PC-9 (cell line): Measurements from ENCODE around the gene CSGALNACT2. TPM values are rescaled to one million over a fixed set of nuclear protein-coding genes. Genes with fewer than 3 reads are reported as not detected.

Experiments used
- BruUV-seq: library from RNA; stranded (reverse); fragments of 400-500 nt; replicated peaks from 2 replicates; lab custom pipeline; 2021; lab: Mats Ljungman, UMichigan
- CTCF ChIA-PET: fragments of 300-600 bp; sonication (Branson Sonifier 250); formaldehyde crosslinking; loops from one replicate; lab custom pipeline; 2022; ENCODE audit warnings: antibody characterized with exemption; lab: Charles Lee
- POLR2A ChIA-PET: fragments of 300-600 bp; sonication (Branson Sonifier 250); formaldehyde crosslinking; loops from one replicate; lab custom pipeline; 2022; ENCODE audit warnings: antibody characterized with exemption; ENCODE audit not compliant: unreplicated experiment; lab: Charles Lee
- DNase-seq, 2 experiments: peaks; one replicate each; pipeline versions ENCODE4 v3.0.0 to v3.0.0-alpha.2; 2015 to 2022; ENCODE audit warnings: mixed read lengths in 1 of 2
- H2AFZ ChIP-seq: fragments of 200-600 bp; sonication (generic); 2 replicates; pipeline ENCODE4 v1.8.1; 2017; ENCODE audit warnings: antibody characterized with exemption
- H3F3A ChIP-seq: fragments of 200-600 bp; sonication (generic); 2 replicates; pipeline ENCODE4 v1.8.1; 2017; ENCODE audit warnings: antibody characterized with exemption, mild to moderate bottlenecking, low read depth; ENCODE audit not compliant: insufficient read depth
- H3K27ac ChIP-seq: fragments of 200-600 bp; sonication (generic); 2 replicates; pipeline ENCODE4 v1.6.1; 2016; ENCODE audit warnings: mixed run types
- H3K27me3 ChIP-seq: fragments of 200-600 bp; sonication (generic); 2 replicates; pipeline ENCODE4 v1.6.1; 2016; ENCODE audit warnings: low read depth, mixed run types; ENCODE audit not compliant: insufficient read depth
- H3K36me3 ChIP-seq: fragments of 200-600 bp; sonication (generic); 2 replicates; pipeline ENCODE4 v1.6.1; 2016; ENCODE audit warnings: low read depth, mixed run types
- H3K4me1 ChIP-seq: fragments of 200-600 bp; sonication (generic); replicated peaks from 2 replicates; pipeline ENCODE4 v1.6.1; 2016; ENCODE audit warnings: mixed run types; ENCODE audit not compliant: insufficient read depth
- H3K4me2 ChIP-seq: fragments of 200-600 bp; sonication (generic); 2 replicates; pipeline ENCODE4 v1.6.1; 2017; ENCODE audit warnings: mixed run types
- H3K4me3 ChIP-seq: fragments of 200-600 bp; sonication (generic); 2 replicates; pipeline ENCODE4 v1.6.1; 2016; ENCODE audit warnings: mixed run types
- H3K79me2 ChIP-seq: fragments of 200-600 bp; sonication (generic); 2 replicates; pipeline ENCODE4 v1.6.1; 2017; ENCODE audit warnings: low read depth, mixed run types
- H3K9me2 ChIP-seq: fragments of 200-600 bp; sonication (generic); 2 replicates; pipeline ENCODE4 v1.8.1; 2017; ENCODE audit warnings: mild to moderate bottlenecking; ENCODE audit not compliant: insufficient read depth
- H3K9me3 ChIP-seq: fragments of 200-600 bp; sonication (generic); 2 replicates; pipeline ENCODE4 v1.8.1; 2016; ENCODE audit warnings: low read depth; ENCODE audit not compliant: insufficient read depth
- H4K20me1 ChIP-seq: fragments of 200-600 bp; sonication (generic); 2 replicates; pipeline ENCODE4 v1.8.1; 2017; ENCODE audit not compliant: insufficient read depth
- EZH2 ChIP-seq: fragments of 200-600 bp; sonication (generic); IDR thresholded peaks from 2 replicates; pipeline ENCODE4 v1.8.0; 2017; ENCODE audit warnings: antibody characterized with exemption, low read depth
- intact Hi-C: fragments of 100-400 bp; cut with micrococcal nuclease; formaldehyde crosslinking; loops from one replicate; pipeline ENCODE4 v1.10.0; 2022; ENCODE audit not compliant: unreplicated experiment
- total RNA-seq: library from RNA; stranded (reverse); gene quantifications from 2 replicates; pipeline ENCODE4 v1.2.3, GENCODE V29; 2021
- TF ChIP-seq, protein P1 (sequence below): fragments of 200-600 bp; sonication (generic); conservative IDR thresholded peaks from 2 replicates; pipeline ENCODE4 v1.6.1; 2017; ENCODE audit warnings: mixed run types, antibody characterized with exemption, mild to moderate bottlenecking, moderate library complexity

Gene CSGALNACT2
- total RNA-seq, 1 experiment from 2014 or later, result 7.2 TPM

DNA sequence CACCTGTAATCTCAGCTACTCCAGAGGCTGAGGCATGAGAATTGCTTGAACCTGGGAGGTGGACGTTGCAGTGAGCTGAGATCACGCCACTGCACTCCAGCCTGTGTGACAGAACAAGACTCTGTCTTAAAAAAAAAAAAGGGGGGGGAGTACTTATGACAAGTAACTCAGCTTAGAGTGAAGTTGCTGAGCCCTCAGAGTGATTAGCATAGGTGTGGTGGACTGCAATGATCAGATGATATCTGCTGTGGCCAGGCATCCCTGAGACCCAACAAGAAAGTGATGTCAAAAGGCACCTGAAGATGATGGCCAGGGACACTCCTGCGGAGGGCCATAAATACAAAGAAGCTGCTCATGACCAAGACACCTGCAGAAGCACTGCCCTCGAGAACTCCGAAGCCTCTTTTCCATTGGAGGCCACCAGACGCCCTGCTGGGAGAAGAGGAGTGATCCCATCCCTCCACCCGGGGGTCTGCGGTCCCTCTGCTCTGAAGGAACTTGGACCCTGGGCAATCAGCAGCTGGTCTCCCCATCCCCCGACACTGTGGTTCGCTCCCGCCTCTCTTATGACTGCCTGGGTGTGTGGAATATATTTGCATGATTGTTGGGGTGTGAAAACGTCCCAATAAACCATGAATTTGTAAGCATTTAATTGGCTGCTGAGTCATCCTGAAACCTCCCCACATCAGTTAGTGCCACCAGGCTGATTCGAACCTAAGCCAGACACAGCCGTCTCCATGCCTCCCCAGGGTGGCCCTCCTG, 82.6 kb downstream of the CSGALNACT2 start:
- H2AFZ ChIP-seq, result no peak overlapping the region
- H3K4me1 ChIP-seq, result no peaks in the 10 kb centered on the region
- H3K79me2 ChIP-seq, result no peaks in the 10 kb centered on the region
- H3F3A ChIP-seq, result no peaks in the 10 kb centered on the region; the same call in 1 of the 2 replicates
- H3K36me3 ChIP-seq, result no peaks in the 10 kb centered on the region
- TF ChIP-seq, protein P1, sequence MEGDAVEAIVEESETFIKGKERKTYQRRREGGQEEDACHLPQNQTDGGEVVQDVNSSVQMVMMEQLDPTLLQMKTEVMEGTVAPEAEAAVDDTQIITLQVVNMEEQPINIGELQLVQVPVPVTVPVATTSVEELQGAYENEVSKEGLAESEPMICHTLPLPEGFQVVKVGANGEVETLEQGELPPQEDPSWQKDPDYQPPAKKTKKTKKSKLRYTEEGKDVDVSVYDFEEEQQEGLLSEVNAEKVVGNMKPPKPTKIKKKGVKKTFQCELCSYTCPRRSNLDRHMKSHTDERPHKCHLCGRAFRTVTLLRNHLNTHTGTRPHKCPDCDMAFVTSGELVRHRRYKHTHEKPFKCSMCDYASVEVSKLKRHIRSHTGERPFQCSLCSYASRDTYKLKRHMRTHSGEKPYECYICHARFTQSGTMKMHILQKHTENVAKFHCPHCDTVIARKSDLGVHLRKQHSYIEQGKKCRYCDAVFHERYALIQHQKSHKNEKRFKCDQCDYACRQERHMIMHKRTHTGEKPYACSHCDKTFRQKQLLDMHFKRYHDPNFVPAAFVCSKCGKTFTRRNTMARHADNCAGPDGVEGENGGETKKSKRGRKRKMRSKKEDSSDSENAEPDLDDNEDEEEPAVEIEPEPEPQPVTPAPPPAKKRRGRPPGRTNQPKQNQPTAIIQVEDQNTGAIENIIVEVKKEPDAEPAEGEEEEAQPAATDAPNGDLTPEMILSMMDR, result no peak
- no peak for TF ChIP-seq EZH2
- ChIA-PET CTCF (no interaction called here), POLR2A (no interaction called here)
- no peaks in the 10 kb centered on the region for H4K20me1 ChIP-seq
- H3K27ac ChIP-seq, result no peak overlapping the region
- intact Hi-C loops, result no loop called here
- DNase-seq, result no peak
- no TSS peak for BruUV-seq
- H3K9me3 ChIP-seq, result no peaks in the 10 kb centered on the region
- H3K4me3 ChIP-seq, result no peak overlapping the region
- H3K4me2 ChIP-seq, result no peak overlapping the region
- H3K9me2 ChIP-seq, result no peaks in the 10 kb centered on the region
- peaks cover under 1% of the 10 kb centered on the region for H3K27me3 ChIP-seq

DNA sequence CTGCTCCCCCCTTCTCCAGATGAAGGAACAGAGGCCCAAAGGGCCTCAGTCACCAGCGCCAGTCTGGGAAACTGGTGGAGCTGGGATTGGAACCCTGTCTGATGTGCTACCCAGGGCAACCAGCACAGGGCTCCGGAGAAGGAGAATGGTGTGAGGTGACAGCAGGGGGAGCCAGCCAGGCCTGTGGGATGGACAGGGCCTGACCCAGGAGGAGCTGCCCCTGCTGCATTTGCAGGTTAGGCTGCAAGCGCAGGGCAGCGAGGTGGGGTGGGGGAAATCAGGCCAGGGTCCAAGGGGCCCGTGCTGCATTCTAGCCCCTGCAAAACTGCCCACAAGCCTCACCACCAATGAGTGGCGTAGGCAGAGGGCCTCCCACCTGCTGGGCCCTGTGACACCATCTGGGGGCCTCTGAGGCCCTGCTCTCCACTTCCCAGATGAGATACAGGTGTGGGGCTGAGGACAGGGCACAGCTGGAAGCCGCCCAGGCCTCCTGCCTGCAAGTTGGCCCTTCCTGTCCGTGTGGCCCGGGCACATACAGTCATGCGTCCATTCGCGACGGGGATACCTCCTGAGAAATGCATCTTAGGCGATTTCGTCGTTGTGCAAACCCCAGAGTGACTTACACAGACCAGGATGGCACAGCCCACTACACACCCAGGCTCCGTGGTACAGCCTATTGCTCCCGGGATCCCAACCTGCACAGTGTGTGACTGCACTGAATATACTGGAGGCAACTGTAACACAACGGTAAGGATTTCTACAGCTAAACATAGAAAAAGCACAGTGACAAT, 83.4 kb downstream of the CSGALNACT2 start:
- Histone ChIP-seq H2AFZ (no peak overlapping the region), H3K4me2 (no peak overlapping the region), H3K79me2 (no peaks in the 10 kb centered on the region), H3K4me3 (no peak overlapping the region), H3K9me2 (no peaks in the 10 kb centered on the region), H3K27me3 (no peaks in the 10 kb centered on the region; the same call in 1 of the 2 replicates), H4K20me1 (no peaks in the 10 kb centered on the region), H3K9me3 (no peaks in the 10 kb centered on the region), H3K4me1 (no peaks in the 10 kb centered on the region), H3F3A (no peaks in the 10 kb centered on the region; the same call in 1 of the 2 replicates), H3K36me3 (no peaks in the 10 kb centered on the region), H3K27ac (no peak overlapping the region)
- TF ChIP-seq, protein P1, result no peak
- TF ChIP-seq EZH2, result no peak
- DNase-seq, result no peak
- BruUV-seq, result no TSS peak
- CTCF ChIA-PET, result no interaction called here
- intact Hi-C loops, result no loop called here
- POLR2A ChIA-PET, result no interaction called here

DNA sequence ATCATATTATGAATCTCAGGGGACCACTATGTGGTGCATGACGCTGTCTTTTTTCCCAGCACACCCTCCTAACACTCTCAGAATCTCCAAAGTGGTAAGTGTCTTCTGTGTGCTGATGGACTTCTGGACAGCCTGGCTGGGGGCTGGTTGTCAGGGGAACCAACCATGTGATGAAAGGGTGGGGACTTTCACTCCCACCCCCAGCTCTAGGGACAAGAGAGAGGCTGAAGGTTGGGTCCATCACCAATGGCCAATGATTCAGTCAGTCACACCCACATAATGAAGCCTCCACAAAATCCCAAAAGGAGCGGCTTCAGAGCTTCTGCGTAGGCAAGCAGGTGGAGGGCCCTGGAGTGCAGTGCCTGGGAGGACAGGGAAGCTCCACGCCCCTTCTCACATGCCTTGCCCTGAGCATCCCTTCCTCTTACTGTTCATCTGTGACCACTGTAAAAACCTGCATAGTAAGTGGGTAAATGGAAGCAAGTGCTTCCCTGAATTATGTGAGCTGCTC, 84.0 kb downstream of the CSGALNACT2 start:
- Histone ChIP-seq H3K9me3 (no peaks in the 10 kb centered on the region), H3K9me2 (no peaks in the 10 kb centered on the region), H3F3A (no peaks in the 10 kb centered on the region; the same call in 1 of the 2 replicates), H3K4me1 (no peaks in the 10 kb centered on the region), H3K79me2 (no peaks in the 10 kb centered on the region), H3K27ac (no peak overlapping the region), H3K4me3 (no peak overlapping the region), H3K27me3 (no peaks in the 10 kb centered on the region), H3K4me2 (no peak overlapping the region), H3K36me3 (no peaks in the 10 kb centered on the region), H4K20me1 (no peaks in the 10 kb centered on the region), H2AFZ (no peak overlapping the region)
- POLR2A ChIA-PET, result no interaction called here
- DNase-seq, result no peak
- CTCF ChIA-PET, result no interaction called here
- TF ChIP-seq, protein P1, result no peak
- TF ChIP-seq EZH2, result no peak
- intact Hi-C loops, result no loop called here
- no TSS peak for BruUV-seq
